ENCODE results near the gene ELF4. TPM values are rescaled to one million over a fixed set of nuclear protein-coding genes. Genes with fewer than 3 reads are reported as not detected.

ELF4 gene
- total and polyA plus RNA-seq, 9 of the 15 experiments (the other 6 are each of a cell fraction or from before 2014, with no cell fraction given), result 5.9 to 55.8 (median 25.2) TPM

- TF ChIP-seq TEAD1 (CRISPR knock-in tag; IDR thresholded peaks at IDR 0.05) (0 out of 4 replicates have a peak, but pooled peaks of 1 of the 2 experiments have one; percentile 13), CREB5 (CRISPR knock-in tag; IDR thresholded peaks at IDR 0.05) (no peak), KDM2B (CRISPR knock-in tag; IDR thresholded peaks at IDR 0.05) (no peak), BHLHE40 (IDR thresholded peaks at IDR 0.05; ENCODE audit: low read length) (peak; percentile 87), KLF13 (tag; IDR thresholded peaks at IDR 0.05; ENCODE audit: borderline replicate concordance, low read depth) (no peak), CGGBP1 (CRISPR knock-in tag; IDR thresholded peaks at IDR 0.05) (no peak), CBFA2T3 (IDR thresholded peaks at IDR 0.05) (peak; percentile 23; the same call in 1 of the 2 replicates), U2AF2 (optimal IDR thresholded peaks at IDR 0.05; ENCODE audit: low read depth, low read length) (no peak), ETV1 (tag; conservative IDR thresholded peaks at IDR 0.05; ENCODE audit: low read depth) (peak; percentile 70), ZNF449 (CRISPR knock-in tag; IDR thresholded peaks at IDR 0.05) (no peak), TGIF2 (CRISPR knock-in tag; IDR thresholded peaks at IDR 0.05) (no peak), ZNF512 (tag; IDR thresholded peaks at IDR 0.05) (no peak), BRCA1 (IDR thresholded peaks at IDR 0.05) (no peak), BRCA1 (CRISPR knock-in tag; IDR thresholded peaks at IDR 0.05) (no peak), ZEB2 (IDR thresholded peaks at IDR 0.05) (0 out of 2 replicates have a peak, but pooled peaks have one; percentile 16), DMBX1 (CRISPR knock-in tag; IDR thresholded peaks at IDR 0.05; ENCODE audit: borderline replicate concordance) (no peak), LEF1 (IDR thresholded peaks at IDR 0.05) (peak; percentile 43; the same call in 1 of the 2 replicates), MEIS2 (IDR thresholded peaks at IDR 0.05; ENCODE audit: partially characterized antibody) (peak; percentile 21), RNF219 (CRISPR knock-in tag; IDR thresholded peaks at IDR 0.05) (no peak), HSF4 (CRISPR knock-in tag; IDR thresholded peaks at IDR 0.05; ENCODE audit: borderline replicate concordance) (no peak), SMAD3 (CRISPR knock-in tag; conservative IDR thresholded peaks at IDR 0.05) (no peak), POLR2A (conservative IDR thresholded peaks at IDR 0.05) (no peak), NR2F6 (CRISPR knock-in tag; IDR thresholded peaks at IDR 0.05) (no peak)
These were observed 27.8 kb downstream of the ELF4 start (continued) for GRCh38 chrX:130082244-130083106.

Measured in K562 (cell line).